RKO (cell line): ENCODE measurements around the gene PARL.
"Not testable (repeated sequence)": the region's sequence is repeated elsewhere in the genome, so short reads cannot be mapped to it uniquely, and the experiment has no call there.

ENCODE experiments used
- DNase-seq: peaks from one replicate; pipeline ENCODE4 v3.0.0-alpha.2; 2016; ENCODE audit warnings: low spot score

Gene PARL

GRCh38 chr3:183904833-183905780 is 20.4 kb upstream of the PARL start:
- DNase-seq = no peak

GRCh38 chr3:183898028-183898431 is 13.3 kb upstream of the PARL start:
- no peak for DNase-seq

- DNase-seq = no peak
Observed at GRCh38 chr3:183897606-183898005, 12.9 kb upstream of the PARL start.

- no peak for DNase-seq
Observed at GRCh38 chr3:183896610-183897009, 11.9 kb upstream of the PARL start.

GRCh38 chr3:183896184-183896583 is 11.5 kb upstream of the PARL start:
- DNase-seq = no peak

- DNase-seq = no peak
Observed at GRCh38 chr3:183895774-183896173, 11.1 kb upstream of the PARL start.

- DNase-seq = peak; percentile 73
Observed at GRCh38 chr3:183895296-183895695, 10.6 kb upstream of the PARL start.

- no peak for DNase-seq
Observed at GRCh38 chr3:183892610-183893214, 8.0 kb upstream of the PARL start.

- DNase-seq = no peak
Observed at GRCh38 chr3:183885766-183886165, 1.1 kb upstream of the PARL start.

- no peak for DNase-seq
Observed at GRCh38 chr3:183884097-183884426, 618 bp downstream of the PARL start.

GRCh38 chr3:183883291-183884096 is 1.2 kb downstream of the PARL start:
- DNase-seq = no peak

GRCh38 chr3:183880121-183880520 is 4.6 kb downstream of the PARL start:
- DNase-seq = no peak

- DNase-seq = no peak
Observed at GRCh38 chr3:183879243-183879642, 5.4 kb downstream of the PARL start.

- DNase-seq = no peak
Observed at GRCh38 chr3:183878071-183878470, 6.6 kb downstream of the PARL start.

GRCh38 chr3:183877227-183877626 is 7.5 kb downstream of the PARL start:
- DNase-seq = not testable (repeated sequence)

GRCh38 chr3:183875411-183875810 is 9.3 kb downstream of the PARL start:
- DNase-seq = no peak

- DNase-seq = no peak
Observed at GRCh38 chr3:183873914-183874313, 10.8 kb downstream of the PARL start.

- DNase-seq = no peak
Observed at GRCh38 chr3:183871541-183871940, 13.1 kb downstream of the PARL start.

- DNase-seq = no peak
Observed at GRCh38 chr3:183870563-183870962, 14.1 kb downstream of the PARL start.

- DNase-seq = no peak
Observed at GRCh38 chr3:183868796-183869195, 15.9 kb downstream of the PARL start.

GRCh38 chr3:183862610-183863009 is 22.1 kb downstream of the PARL start:
- no peak for DNase-seq

GRCh38 chr3:183857863-183858262 is 26.8 kb downstream of the PARL start:
- no peak for DNase-seq
